ENCODE data around the gene KDSR. TPM values are rescaled to one million over a fixed set of nuclear protein-coding genes. Genes with fewer than 3 reads are reported as not detected.

The KDSR gene
- total RNA-seq, 1 donor from 2014 or later: 15.3 TPM

- DNase-seq (no peak), ATAC-seq (ENCODE audit: low read depth) (no peak)
- intact Hi-C loops (cut with micrococcal nuclease): loop anchor here (5.0 kb wide), 1 partner anchor 33 kb away; the partner anchor contains the start of gene BCL2
- Mint-ChIP-seq H3K4me1 (peaks cover 26% of the 10 kb centered on the region), H3K27ac (no peak overlapping the region), H3K4me3 (peak overlapping the region; percentile 81), H3K9me3 (no peaks in the 10 kb centered on the region), H3K36me3 (ENCODE audit: low read depth) (peaks cover 44% of the 10 kb centered on the region), H3K27me3 (no peaks in the 10 kb centered on the region)
- CTCF ChIA-PET: no interaction called here
- POLR2A ChIA-PET: interaction anchor here (0.8 to 1.5 kb wide), 4 partner anchors 9 to 122 kb away, joined by 3 to 6 read pairs (median 4); no protein-coding TSS in a partner anchor
- TF ChIP-seq CTCF (IDR thresholded peaks at IDR 0.05): no peak
These were observed 82.7 kb downstream of the KDSR start for GRCh38 chr18:63284173-63284799.

DNA sequence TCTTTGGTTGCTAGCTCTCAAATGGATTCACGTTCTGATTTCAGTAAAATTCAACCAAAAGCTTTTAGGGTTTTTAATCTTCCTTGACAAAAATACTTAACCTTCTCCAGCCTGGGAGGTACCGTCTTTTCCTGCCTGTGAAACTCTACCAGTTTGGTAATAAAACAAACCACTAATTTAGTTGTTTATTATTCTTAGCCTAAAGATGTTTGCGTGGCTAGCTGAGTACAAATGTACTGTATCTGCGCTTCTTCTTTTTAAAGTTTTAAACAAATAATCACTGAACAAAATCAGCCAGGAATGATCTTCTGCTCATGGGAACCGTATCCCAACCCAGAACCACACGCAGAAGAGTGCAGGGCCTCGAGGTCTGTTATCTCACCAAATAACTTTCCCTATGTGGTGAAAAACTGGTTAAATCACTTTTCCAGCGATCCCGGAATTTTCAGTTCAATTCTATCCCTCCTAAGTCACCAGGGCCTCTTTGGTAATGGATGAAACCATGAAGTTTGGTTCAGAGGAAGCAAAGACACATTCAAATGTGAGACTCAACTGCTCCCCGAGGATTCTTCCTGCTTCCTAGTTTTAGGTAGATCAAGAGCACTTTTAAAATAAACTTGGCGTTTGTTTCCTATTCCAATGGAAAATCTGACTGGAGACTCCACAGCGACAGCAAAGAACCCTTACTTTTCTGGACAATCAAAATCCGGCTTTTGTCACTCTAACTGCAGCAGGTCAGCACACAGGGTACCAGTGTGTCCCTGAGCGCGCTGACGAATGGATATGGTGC lies 83.5 kb downstream of the KDSR start:
- POLR2A ChIA-PET: interaction anchor here (1.3 kb wide), 1 partner anchor 9 kb away, joined by 5 read pairs; no protein-coding TSS in a partner anchor
- CTCF ChIA-PET: interaction anchor here (1.8 kb wide), 1 partner anchor 35 kb away, joined by 6 read pairs; no protein-coding TSS in a partner anchor
- Mint-ChIP-seq H3K4me1 (peaks cover 34% of the 10 kb centered on the region), H3K27me3 (no peaks in the 10 kb centered on the region), H3K36me3 (ENCODE audit: low read depth) (peaks cover 50% of the 10 kb centered on the region), H3K4me3 (peak overlapping the region; percentile 26), H3K9me3 (no peaks in the 10 kb centered on the region), H3K27ac (no peak overlapping the region)
- intact Hi-C loops (cut with micrococcal nuclease): loop anchor here (5.0 kb wide), 1 partner anchor 34 kb away; the partner anchor contains the start of gene BCL2
- ATAC-seq (ENCODE audit: low read depth) (no peak), DNase-seq (no peak)
- no peak for TF ChIP-seq CTCF (IDR thresholded peaks at IDR 0.05)

DNA sequence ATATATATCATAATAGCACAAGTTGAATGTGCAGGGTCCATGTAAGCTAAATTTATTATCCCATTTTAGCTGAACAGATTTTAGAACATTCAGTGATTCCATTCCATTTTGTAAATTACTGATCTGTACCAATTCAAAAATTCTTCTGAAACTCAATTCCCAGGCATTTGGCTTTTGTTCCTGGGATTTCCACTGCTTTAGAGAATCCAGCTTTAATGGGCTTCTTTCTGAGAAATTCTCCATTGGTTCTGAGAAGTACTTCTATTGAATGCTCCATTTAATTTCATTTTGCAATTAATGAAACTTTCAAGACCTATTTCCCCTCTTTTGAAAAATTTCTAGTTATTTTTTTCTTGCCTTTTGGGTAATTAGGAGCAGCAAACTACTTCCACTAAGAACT lies 84.2 kb downstream of the KDSR start:
- no peak for DNase-seq
- Mint-ChIP-seq H3K9me3 (no peaks in the 10 kb centered on the region), H3K27me3 (no peaks in the 10 kb centered on the region), H3K36me3 (ENCODE audit: low read depth) (peaks cover 57% of the 10 kb centered on the region), H3K4me1 (peaks cover 41% of the 10 kb centered on the region), H3K27ac (no peak overlapping the region), H3K4me3 (no peak overlapping the region)
- ChIA-PET POLR2A (interaction anchor here (0.6 kb wide), 1 partner anchor 45 kb away, joined by 3 read pairs; no protein-coding TSS in a partner anchor), CTCF (interaction anchor here (1.0 to 1.8 kb wide), 2 partner anchors 35 to 140 kb away, joined by 3 to 6 read pairs; no protein-coding TSS in a partner anchor)
- intact Hi-C loops (cut with micrococcal nuclease): loop anchor here (5.0 kb wide), 1 partner anchor 35 kb away; the partner anchor contains the start of gene BCL2
- ATAC-seq (ENCODE audit: low read depth): no peak
- no peak for TF ChIP-seq CTCF (IDR thresholded peaks at IDR 0.05)

Other genes starting within 250 kb of the KDSR start
- 125 and 145 TPM in 2 replicates for gene BCL2, start 47.4 kb downstream of the KDSR start, total RNA-seq
- gene VPS4B, start 55.3 kb upstream of the KDSR start, total RNA-seq: 66.2 and 66.8 TPM in 2 replicates
- gene SERPINB5, start 109.8 kb upstream of the KDSR start, total RNA-seq: not detected in 2 replicates
- not detected in 2 replicates for gene SERPINB12, start 175.2 kb upstream of the KDSR start, total RNA-seq
- gene SERPINB13, start 220.1 kb upstream of the KDSR start, total RNA-seq: not detected in 2 replicates